Pancreas (tissue), 10 donors: ENCODE data around the gene LCK. TPM values are rescaled to one million over a fixed set of nuclear protein-coding genes. Genes with fewer than 3 reads are reported as not detected.

Experiments
- ATAC-seq, 4 donors: fragments of 200-7000 bp; cut with Tn5 transposase; one replicate each; pipeline versions ENCODE4 v1.8.0 to v1.9.1; 2020; ENCODE audit warnings: mild to moderate bottlenecking in 4 of 4, moderate library complexity in 4 of 4
- DNase-seq, 6 donors: peaks; one replicate each; pipeline ENCODE4 v3.0.0-alpha.2; 2020
- FAIRE-seq: peaks from 2 replicates; lab custom pipeline; 2012; peaks lifted over from hg19 to GRCh38; lab: Jason Lieb, UNC
- H3K27ac ChIP-seq, 4 donors: fragments of 200-600 bp; sonication (generic); 1 replicate in 3 of 4; 2 replicates in 1 of 4; pipeline versions ENCODE4 v1.5.0 to v1.8.0; 2020
- H3K27me3 ChIP-seq, 4 donors: fragments of 200-600 bp; one replicate each; pipeline ENCODE4 v1.8.0; 2021
- H3K36me3 ChIP-seq, 3 donors: fragments of 200-600 bp; sonication (generic) in 1 of 3; one replicate each; pipeline versions ENCODE4 v1.5.0 to v1.8.0; 2020 to 2021
- H3K4me1 ChIP-seq, 3 donors: fragments of 200-600 bp; one replicate each; pipeline ENCODE4 v1.8.0; 2021
- H3K4me3 ChIP-seq, 4 donors: fragments of 200-600 bp; sonication (generic) in 2 of 4; one replicate each; pipeline versions ENCODE4 v1.5.0 to v1.8.0; 2020 to 2021
- H3K9me3 ChIP-seq, 4 donors: fragments of 200-600 bp; one replicate each; pipeline ENCODE4 v1.8.0; 2021
- CTCF ChIP-seq, 4 donors: fragments of 200-600 bp; sonication (generic) in 3 of 4; IDR thresholded peaks; one replicate each; pipeline versions ENCODE4 v1.5.0 to v1.8.0; 2021; ENCODE audit warnings: antibody characterized with exemption in 4 of 4
- WGBS, 2 donors: extraction: QIAGEN DNeasy Blood & Tissue Kit; methylation state at CpG; one replicate each; pipeline ENCODE4 v1.1.7; 2013; 5-methylcytosine and 5-hydroxymethylcytosine counted together
- intact Hi-C, 3 donors: fragments of 100-400 bp; cut with DNase I; formaldehyde crosslinking; loops; one replicate each; pipeline versions ENCODE4 v1.11.1 to v1.14.2; 2022
- polyA plus RNA-seq, 2 donors: library from polyadenylated mRNA; stranded (reverse); fragments of 200-250 nt; gene quantifications; one replicate each; pipeline ENCODE4 v1.2.3, GENCODE V29; 2013
- total RNA-seq, 6 donors: library from RNA; stranded (reverse); fragmentation: NEBNext Ultra II Directional in 4 of 6; extraction: Animal tissue kit (Norgen Biotek cat#: 25700) in 4 of 6; gene quantifications; one replicate each; pipeline versions ENCODE4 v1.2.1 to v1.2.4, GENCODE V29; 2021 to 2023
- donor health status: healthy with polysubstance abuse.
- donor health status: DM: no; HTN: no; CAD: no; lungs with moderate emphysema.
- donor health status: DM: no; HTN: no; CAD: no.
- donor health status: control.
- donor health status: control.
- donor health status: Bipolar disorder and iron deficiency.
- donor health status: DM: yes; HTN: yes; CAD: no.
- donor health status: DM: no; HTN: no; CAD: no.
- donor health status: DM: no; HTN: no; CAD: no.
- donor health status: DM: yes; HTN: yes; CAD: no.

Gene LCK
- total and polyA plus RNA-seq, 8 donors, result 0.09 to 1.6 (median 0.85) TPM

GRCh38 chr1:32305310-32305709 is 54.2 kb downstream of the LCK start:
- no peak for TF ChIP-seq CTCF (IDR thresholded peaks at IDR 0.05)
- Histone ChIP-seq H3K9me3 (no peaks in the 10 kb centered on the region), H3K4me3 (no peak overlapping the region), H3K36me3 (peaks cover 0 to 28% (median 0%) of the 10 kb centered on the region in 3 donors), H3K27ac (no peak overlapping the region), H3K4me1 (no peaks in the 10 kb centered on the region), H3K27me3 (no peaks in the 10 kb centered on the region)
- DNase-seq, result no peak
- intact Hi-C loops, result no loop called here
- ATAC-seq, result no peak
- FAIRE-seq, result no peak
- 99 to 100% methylated on average over 2 of the region's 2 CpGs for WGBS, 2 donors

- H3K4me1 ChIP-seq, result no peaks in the 10 kb centered on the region
- ATAC-seq (peak in 1 of 4 donors; percentile 23), FAIRE-seq (no peak), DNase-seq (no peak)
- H3K36me3 ChIP-seq, result peaks cover 0 to 28% (median 0%) of the 10 kb centered on the region in 3 donors
- H3K9me3 ChIP-seq, result no peaks in the 10 kb centered on the region
- TF ChIP-seq CTCF (IDR thresholded peaks at IDR 0.05), result no peak
- no peaks in the 10 kb centered on the region for H3K27me3 ChIP-seq
- WGBS, 2 donors, result 56 to 60% methylated on average over 2 of the region's 2 CpGs
- no peak overlapping the region for H3K4me3 ChIP-seq
- intact Hi-C loops, result no loop called here
- H3K27ac ChIP-seq, result no peak overlapping the region
These were observed 56.3 kb downstream of the LCK start for GRCh38 chr1:32307324-32307723.

GRCh38 chr1:32309960-32310359 is 58.9 kb downstream of the LCK start:
- H3K4me1 ChIP-seq, result no peaks in the 10 kb centered on the region
- intact Hi-C loops, result no loop called here
- ATAC-seq (peak; percentile 18 to 63 (median 39)), DNase-seq (no peak), FAIRE-seq (no peak)
- peaks cover 0 to 4% (median 0%) of the 10 kb centered on the region in 3 donors for H3K36me3 ChIP-seq
- WGBS, 2 donors, result 22 to 23% methylated on average over 1 of the region's 1 CpG
- no peaks in the 10 kb centered on the region for H3K9me3 ChIP-seq
- no peak for TF ChIP-seq CTCF (IDR thresholded peaks at IDR 0.05)
- no peaks in the 10 kb centered on the region for H3K27me3 ChIP-seq
- no peak overlapping the region for H3K4me3 ChIP-seq
- no peak overlapping the region for H3K27ac ChIP-seq

GRCh38 chr1:32311709-32312393 is 60.8 kb downstream of the LCK start:
- WGBS, 2 donors, result 26 to 27% methylated on average over 2 of the region's 2 CpGs
- no peak for DNase-seq
- Histone ChIP-seq H3K27me3 (no peaks in the 10 kb centered on the region), H3K36me3 (peaks cover 0 to 3% (median 0%) of the 10 kb centered on the region in 3 donors), H3K4me3 (no peak overlapping the region), H3K27ac (no peak overlapping the region), H3K9me3 (no peaks in the 10 kb centered on the region), H3K4me1 (no peaks in the 10 kb centered on the region)
- TF ChIP-seq CTCF (IDR thresholded peaks at IDR 0.05), result no peak
- intact Hi-C loops, result no loop called here
- FAIRE-seq, result no peak
- no peak for ATAC-seq

GRCh38 chr1:32316903-32317277 is 65.8 kb downstream of the LCK start:
- no peak for DNase-seq
- WGBS, 2 donors, result 58 to 63% methylated on average over 3 of the region's 3 CpGs
- Histone ChIP-seq H3K27me3 (no peaks in the 10 kb centered on the region), H3K36me3 (peaks cover 0 to 18% (median 4%) of the 10 kb centered on the region in 3 donors), H3K4me3 (no peak overlapping the region), H3K9me3 (no peaks in the 10 kb centered on the region), H3K27ac (no peak overlapping the region), H3K4me1 (peaks cover 8 to 17% (median 9%) of the 10 kb centered on the region in 3 donors)
- TF ChIP-seq CTCF (IDR thresholded peaks at IDR 0.05), result no peak
- intact Hi-C loops, result no loop called here
- ATAC-seq, result no peak
- no peak for FAIRE-seq
